HG02973 (cell line): ENCODE results near the gene COL4A2.

ENCODE experiments used
- ATAC-seq: cut with Tn5 transposase; IDR thresholded peaks from one replicate; pipeline ENCODE4 v1.9.1; 2021; ENCODE audit warnings: moderate library complexity; ENCODE audit not compliant: unreplicated experiment

The COL4A2 gene

DNA sequence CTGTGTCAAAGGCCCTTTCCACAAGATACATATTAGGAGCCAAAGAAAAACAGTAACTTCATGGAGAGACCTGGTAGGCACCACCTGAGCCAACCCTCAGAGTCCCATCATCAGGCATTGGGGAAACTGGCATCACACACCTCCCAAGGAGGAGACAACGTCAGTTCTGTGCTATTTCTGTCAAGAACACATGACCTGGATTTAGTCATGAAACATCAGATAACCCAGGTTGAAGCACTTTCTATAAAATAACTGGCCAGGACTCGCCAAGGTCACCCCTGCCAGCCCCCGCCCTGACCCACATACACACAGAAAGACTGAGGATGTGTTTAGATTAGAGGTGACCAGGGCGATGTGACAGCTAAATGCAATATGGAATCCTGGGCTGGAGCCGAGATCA, 35.8 kb upstream of the COL4A2 start:
- ATAC-seq, result no peak

GRCh38 chr13:110272227-110272626, 34.9 kb upstream of the COL4A2 start:
- ATAC-seq, result no peak

- no peak for ATAC-seq
Observed at GRCh38 chr13:110272651-110273050, 34.4 kb upstream of the COL4A2 start.

GRCh38 chr13:110273254-110273653, 33.8 kb upstream of the COL4A2 start:
- no peak for ATAC-seq

DNA sequence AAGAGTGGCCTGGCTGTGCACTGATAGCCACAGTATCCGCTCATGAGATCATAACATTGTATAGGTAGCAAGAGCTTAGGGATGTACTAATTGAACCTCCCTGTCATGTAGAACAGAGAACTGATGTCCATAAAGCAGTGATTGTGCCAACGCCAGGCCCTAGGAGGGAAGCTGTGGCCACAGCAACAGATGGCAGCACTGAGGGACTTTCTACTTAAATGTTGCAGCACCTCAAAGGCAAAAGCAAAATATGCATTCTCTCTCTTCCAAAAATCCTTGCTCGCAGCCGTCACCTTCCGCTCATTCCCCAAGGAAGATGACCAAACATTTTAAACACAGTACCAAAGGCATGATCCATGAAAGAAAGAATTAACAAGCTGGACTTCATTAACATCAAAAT, 32.4 kb upstream of the COL4A2 start:
- no peak for ATAC-seq

DNA sequence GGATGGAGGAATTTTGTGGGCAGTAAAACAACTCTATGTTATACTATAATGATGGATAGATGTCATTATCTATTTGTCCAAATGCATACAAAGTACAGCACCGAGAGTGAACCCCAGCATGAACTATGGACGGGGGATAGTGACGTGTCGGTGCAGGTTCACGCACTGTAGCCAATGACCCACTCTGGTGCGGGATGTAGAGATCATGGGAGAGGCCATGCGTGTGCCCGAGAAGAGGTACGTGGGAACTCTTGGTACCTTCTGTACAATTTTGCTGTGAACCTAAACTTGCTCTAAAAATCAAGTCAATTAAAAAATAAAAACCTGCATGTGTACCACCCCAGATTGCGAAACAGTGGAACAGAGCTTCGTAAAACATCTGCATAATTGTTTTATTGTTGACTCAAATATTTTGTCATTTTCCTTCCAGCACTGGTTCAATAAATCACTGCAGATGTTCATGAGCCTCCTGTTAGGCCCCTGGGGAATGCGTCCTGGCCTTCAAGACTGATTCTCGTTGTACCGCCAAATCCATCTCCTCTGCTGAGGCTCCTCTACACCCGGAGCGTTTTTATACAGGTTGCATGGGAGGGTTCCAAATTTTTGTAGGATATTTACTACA, 31.0 kb upstream of the COL4A2 start:
- no peak for ATAC-seq

GRCh38 chr13:110276553-110276950, 30.5 kb upstream of the COL4A2 start:
- ATAC-seq, result no peak

- ATAC-seq, result no peak
Observed at GRCh38 chr13:110277357-110277975, 29.6 kb upstream of the COL4A2 start.

GRCh38 chr13:110278859-110279258, 28.2 kb upstream of the COL4A2 start:
- no peak for ATAC-seq

GRCh38 chr13:110279684-110280083, 27.4 kb upstream of the COL4A2 start:
- no peak for ATAC-seq

GRCh38 chr13:110280231-110280813, 26.8 kb upstream of the COL4A2 start:
- no peak for ATAC-seq

GRCh38 chr13:110280985-110281688, 25.9 kb upstream of the COL4A2 start:
- ATAC-seq, result no peak

DNA sequence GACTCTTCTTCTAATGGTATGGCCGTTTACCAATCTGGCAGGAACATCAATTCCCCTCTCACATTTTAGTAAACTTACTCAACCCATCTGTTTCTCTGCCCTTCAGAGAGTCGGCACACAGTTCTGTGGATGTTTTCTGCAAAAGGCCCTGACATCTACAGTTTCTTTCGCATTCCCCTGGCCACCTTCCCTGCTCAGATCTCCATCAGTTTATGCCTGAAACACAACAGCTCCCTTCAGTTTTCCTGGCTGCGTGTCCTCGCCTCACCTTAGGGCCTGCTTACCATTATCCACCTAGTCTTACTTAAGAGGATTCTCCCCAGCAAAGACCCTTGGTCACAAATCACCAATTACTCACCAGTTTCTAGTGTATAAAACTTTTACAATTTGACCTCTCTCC, 25.3 kb upstream of the COL4A2 start:
- no peak for ATAC-seq

- no peak for ATAC-seq
Observed at GRCh38 chr13:110282316-110282841, 24.7 kb upstream of the COL4A2 start.

DNA sequence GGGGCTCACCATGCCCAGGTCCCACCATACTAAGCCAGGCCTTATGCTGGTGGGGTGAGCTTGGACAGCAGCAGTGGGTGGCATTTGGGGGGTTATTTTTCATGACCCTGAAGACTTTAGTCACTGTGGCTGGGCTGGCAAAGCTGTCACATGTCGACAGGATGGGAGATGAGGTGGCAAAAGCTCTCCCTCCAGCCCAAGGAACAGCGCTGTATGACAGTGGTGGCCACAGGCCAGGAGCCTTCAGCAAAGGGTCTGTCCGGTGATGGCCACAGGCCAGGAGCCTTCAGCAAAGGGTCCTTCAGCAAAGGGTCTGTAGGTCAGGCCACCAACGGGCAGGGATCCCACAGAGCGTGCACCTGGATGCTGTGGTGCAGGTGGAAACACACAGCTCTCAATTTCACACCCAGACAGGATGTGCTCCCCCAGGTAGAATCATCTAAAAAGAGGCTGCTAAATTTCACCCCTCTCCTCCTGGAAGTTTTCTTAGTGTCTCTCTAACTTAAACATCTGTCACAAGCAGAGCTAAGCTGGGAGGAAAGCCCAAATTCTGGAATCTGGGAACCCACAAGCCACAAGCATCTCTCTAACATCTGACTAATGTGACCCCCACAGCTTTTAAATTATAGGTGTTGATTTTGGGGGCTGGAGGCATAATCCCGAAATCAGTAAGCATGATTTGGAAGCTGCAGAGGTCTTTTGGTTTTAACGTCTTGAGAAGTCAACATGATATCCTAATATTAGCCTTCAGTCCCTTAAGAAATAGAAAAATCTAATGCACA, 23.2 kb upstream of the COL4A2 start:
- no peak for ATAC-seq

DNA sequence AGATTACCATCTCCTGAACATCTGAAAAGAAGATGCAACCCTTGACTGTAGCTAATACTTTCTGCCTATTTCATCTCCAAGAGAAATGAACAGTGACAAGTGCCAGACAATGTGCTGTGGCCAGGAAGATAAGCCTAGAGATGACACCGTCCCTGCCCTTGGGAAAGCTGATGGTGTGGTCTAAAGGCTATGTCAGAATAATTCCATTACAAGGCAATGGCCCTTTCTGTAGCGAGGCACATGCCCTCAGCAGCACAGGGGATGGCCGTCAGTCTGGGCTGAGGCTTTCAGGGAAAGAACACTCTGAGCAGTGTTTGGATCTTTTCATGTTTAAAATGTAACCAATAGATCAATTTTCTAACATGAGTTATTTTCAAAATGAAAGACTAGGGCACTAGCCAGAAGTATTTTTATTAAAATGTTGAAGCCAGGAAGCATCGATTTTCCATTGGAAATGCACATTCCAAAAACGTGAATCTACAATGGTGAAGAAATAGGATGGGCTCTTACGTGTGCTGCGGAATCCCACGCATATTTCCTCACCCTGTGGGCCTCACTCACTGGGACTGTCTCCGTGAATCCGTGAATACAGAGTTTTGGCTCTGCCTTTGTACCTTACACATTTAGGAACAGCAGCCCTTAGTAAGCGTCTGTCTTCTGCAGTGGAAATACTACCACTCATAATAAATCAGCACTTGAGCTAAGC, 22.2 kb upstream of the COL4A2 start:
- no peak for ATAC-seq

DNA sequence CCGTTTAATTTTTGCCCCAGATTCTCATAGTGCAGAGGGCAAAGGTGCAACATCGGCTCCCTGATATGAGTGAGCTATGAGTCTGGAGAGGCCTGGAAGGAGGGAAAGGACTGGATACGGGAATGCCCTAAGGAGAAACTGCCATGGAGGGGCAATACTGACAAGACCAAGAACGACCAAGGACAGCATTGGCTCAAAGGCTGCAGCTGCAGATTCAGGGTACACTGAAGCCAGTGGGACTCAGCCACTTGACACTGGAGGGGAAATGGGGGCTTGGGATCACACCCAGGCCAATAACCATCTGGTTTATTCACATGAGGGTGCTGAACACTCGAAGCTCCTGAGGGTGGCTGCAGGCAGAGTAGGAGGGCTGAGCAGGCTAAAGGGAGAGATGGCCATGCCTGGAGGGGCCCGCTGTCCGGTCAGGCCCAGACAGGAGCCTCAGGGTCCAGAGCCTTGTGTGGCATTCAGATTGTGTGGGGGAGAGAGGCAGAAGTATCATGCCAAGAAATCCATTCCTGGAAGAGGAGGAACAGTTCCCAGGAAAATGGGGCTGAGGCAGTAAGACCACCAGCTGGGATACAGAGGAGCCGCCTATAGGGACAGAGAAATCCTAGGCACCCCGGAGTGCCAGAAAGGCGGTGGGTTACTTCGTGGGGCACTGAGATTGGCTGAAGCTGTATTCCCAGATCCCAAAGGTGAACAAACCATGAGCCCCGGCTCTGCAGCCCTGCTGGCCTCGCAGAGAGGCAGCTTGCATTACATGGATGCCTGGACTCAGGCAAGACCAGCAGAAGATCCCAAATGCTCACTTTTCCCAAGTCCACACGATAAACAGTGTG, 20.9 kb upstream of the COL4A2 start:
- ATAC-seq, result no peak

DNA sequence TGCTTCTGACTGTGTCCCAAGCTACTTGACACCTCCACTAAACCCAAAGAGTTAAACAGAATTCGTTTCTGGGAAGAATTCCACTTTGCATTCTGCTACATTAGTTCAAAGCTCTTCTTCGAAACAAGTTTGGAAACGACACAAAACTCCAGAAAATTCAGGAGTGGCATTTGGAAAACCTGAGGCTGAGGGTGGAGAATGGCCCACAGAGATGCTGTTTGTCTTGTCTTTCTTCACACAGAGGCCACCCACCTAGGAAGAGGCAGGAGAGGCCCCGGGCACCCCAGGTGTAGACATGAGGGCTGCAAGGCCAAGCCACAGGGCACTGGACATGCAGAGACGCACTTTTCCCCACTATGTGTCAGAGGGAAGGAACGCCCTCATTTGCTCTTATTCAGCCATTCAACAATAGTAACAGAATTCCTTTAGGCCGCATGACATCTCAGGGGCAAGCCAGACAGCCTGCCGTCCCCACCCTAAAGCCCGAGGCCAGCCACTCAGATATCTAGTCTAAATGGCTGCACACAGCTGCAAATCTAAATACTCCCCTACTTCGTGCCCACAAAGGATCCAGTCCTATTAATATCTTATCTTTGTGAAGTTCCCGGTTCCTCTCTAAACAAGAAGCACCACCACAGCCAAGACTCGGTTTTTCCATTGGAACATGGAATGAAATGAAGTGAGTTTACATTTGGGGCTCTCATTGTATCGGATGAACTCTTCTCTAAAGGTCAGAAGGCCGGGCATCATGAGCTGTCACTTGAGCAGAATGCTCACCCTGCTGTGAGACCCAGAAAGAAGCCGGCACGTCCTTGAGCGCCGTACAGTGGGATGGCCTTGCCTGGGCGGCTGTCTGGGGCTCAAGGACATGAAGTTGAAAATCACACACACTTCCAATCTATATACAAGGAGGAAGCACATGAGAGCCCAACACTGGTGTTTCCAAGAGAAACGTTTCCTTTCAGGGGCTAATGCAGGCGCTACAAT, 20.0 kb upstream of the COL4A2 start:
- no peak for ATAC-seq
